Measurements from ENCODE around the gene SYNC. TPM values are rescaled to one million over a fixed set of nuclear protein-coding genes. Genes with fewer than 3 reads are reported as not detected.

SYNC gene
- total and polyA plus RNA-seq, 9 of the 15 experiments (the other 6 are each of a cell fraction or from before 2014, with no cell fraction given), result 0.49 to 1.1 (median 0.87) TPM

GRCh38 chr1:32724678-32725614 lies 22.4 kb upstream of the SYNC start (continued):
- no peak for TF ChIP-seq COPS2 (conservative IDR thresholded peaks at IDR 0.05)
- TF ChIP-seq SIX5 (IDR thresholded peaks at IDR 0.05; ENCODE audit: borderline replicate concordance in 1 of 2, insufficient read depth in 1 of 2, low read depth in 1 of 2, low read length in 2 of 2), result no peak
- TF ChIP-seq JUNB (CRISPR knock-in tag; conservative IDR thresholded peaks at IDR 0.05), result 0 out of 2 replicates have a peak, but pooled peaks have one; percentile 5
- TF ChIP-seq BRD4 (IDR thresholded peaks at IDR 0.05), result no peak
- no peak for TF ChIP-seq ZNF224 (CRISPR knock-in tag; IDR thresholded peaks at IDR 0.05)
- no peak for TF ChIP-seq RFX5 (IDR thresholded peaks at IDR 0.05; ENCODE audit: low read depth, low read length)
- no peak for TF ChIP-seq ZNF77 (CRISPR knock-in tag; IDR thresholded peaks at IDR 0.05)
- TF ChIP-seq CREB1 (IDR thresholded peaks at IDR 0.05), result no peak
- no peak for TF ChIP-seq CREB1 (CRISPR knock-in tag; IDR thresholded peaks at IDR 0.05)
- no peak for TF ChIP-seq GTF2A2 (tag; IDR thresholded peaks at IDR 0.05)
- TF ChIP-seq ADNP (tag; IDR thresholded peaks at IDR 0.05), result no peak
- TF ChIP-seq, protein P1, sequence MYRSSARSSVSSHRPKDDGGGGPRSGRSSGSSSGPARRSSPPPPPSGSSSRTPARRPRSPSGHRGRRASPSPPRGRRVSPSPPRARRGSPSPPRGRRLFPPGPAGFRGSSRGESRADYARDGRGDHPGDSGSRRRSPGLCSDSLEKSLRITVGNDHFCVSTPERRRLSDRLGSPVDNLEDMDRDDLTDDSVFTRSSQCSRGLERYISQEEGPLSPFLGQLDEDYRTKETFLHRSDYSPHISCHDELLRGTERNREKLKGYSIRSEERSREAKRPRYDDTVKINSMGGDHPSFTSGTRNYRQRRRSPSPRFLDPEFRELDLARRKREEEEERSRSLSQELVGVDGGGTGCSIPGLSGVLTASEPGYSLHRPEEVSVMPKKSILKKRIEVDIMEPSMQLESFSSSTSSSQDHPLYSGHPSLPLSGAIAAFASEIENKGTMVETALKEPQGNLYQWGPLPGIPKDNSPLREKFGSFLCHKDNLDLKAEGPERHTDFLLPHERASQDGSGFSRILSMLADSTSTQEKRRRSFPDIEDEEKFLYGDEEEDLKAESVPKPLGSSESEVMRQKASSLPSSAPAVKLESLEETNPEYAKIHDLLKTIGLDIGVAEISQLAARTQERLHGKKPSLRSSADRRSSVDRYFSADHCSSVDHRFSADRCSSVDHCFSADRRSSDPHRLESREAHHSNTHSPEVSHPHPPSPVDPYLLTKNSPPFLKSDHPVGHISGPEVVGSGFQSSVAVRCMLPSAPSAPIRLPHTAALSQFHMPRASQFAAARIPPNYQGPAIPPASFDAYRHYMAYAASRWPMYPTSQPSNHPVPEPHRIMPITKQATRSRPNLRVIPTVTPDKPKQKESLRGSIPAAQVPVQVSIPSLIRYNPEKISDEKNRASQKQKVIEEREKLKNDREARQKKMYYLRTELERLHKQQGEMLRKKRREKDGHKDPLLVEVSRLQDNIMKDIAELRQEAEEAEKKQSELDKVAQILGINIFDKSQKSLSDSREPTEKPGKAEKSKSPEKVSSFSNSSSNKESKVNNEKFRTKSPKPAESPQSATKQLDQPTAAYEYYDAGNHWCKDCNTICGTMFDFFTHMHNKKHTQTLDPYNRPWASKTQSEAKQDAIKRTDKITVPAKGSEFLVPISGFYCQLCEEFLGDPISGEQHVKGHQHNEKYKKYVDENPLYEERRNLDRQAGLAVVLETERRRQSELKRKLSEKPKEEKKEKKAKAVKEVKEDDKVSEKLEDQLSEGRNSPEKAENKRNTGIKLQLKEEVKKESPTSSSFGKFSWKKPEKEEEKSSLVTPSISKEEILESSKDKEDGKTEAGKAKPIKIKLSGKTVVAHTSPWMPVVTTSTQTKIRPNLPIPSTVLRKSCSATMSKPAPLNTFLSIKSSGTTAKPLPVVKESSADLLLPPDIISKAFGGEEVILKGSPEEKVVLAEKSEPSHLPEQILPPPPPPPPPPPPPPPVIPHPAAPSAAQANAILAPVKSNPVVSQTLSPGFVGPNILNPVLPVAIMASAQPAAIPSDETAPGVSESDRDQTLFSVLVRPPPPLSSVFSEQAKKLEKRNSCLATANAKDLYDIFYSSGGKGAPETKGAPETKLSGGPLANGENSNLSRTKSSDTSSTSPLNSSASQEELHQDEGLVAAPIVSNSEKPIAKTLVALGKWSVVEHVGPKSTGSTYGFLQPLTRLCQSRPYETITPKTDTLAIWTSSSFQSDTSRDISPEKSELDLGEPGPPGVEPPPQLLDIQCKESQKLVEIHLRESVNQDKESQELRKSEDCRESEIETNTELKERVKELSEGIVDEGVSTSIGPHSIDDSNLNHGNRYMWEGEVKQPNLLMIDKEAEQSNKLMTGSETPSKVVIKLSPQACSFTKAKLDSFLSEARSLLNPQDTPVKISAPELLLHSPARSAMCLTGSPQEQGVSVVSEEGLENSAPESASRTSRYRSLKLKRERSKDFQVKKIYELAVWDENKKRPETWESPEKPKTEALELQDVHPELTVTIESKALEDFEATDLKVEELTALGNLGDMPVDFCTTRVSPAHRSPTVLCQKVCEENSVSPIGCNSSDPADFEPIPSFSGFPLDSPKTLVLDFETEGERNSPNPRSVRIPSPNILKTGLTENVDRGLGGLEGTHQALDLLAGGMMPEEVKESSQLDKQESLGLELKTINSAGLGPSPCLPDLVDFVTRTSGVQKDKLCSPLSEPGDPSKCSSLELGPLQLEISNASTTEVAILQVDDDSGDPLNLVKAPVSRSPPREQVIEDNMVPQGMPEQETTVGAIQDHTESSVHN (IDR thresholded peaks at IDR 0.05; ENCODE audit: borderline replicate concordance in 1 of 2, low read depth in 1 of 2), result peak in 1 of 2 experiments; percentile 97; a peak in 2 of 4 replicates
- TF ChIP-seq, protein P2, sequence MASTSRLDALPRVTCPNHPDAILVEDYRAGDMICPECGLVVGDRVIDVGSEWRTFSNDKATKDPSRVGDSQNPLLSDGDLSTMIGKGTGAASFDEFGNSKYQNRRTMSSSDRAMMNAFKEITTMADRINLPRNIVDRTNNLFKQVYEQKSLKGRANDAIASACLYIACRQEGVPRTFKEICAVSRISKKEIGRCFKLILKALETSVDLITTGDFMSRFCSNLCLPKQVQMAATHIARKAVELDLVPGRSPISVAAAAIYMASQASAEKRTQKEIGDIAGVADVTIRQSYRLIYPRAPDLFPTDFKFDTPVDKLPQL (IDR thresholded peaks at IDR 0.05; ENCODE audit: extremely low read depth, insufficient read length), result no peak
- no peak for TF ChIP-seq CBX8 (IDR thresholded peaks at IDR 0.05; ENCODE audit: borderline replicate concordance, extremely low read depth, low read depth, low read length, poor library complexity, severe bottlenecking)
- no peak for TF ChIP-seq FUS (optimal IDR thresholded peaks at IDR 0.05; ENCODE audit: low read depth, low read length)
- no peak for TF ChIP-seq ZNF398 (CRISPR knock-in tag; IDR thresholded peaks at IDR 0.05)

Measured in K562 (cell line).